Lung (tissue), 12 donors: ENCODE data around the gene FGR. TPM values are rescaled to one million over a fixed set of nuclear protein-coding genes. Genes with fewer than 3 reads are reported as not detected.
A peak's percentile ranks its signal among the peaks of the same experiment; 100 is the strongest.

Source experiments
- ATAC-seq: fragments of 200-7000 bp; cut with Tn5 transposase; one replicate; pipeline ENCODE4 v1.9.1; 2020; ENCODE audit warnings: moderate number of reproducible peaks; ENCODE audit not compliant: insufficient read depth, low FRiP score
- DNase-seq, 3 donors: peaks; one replicate each; pipeline ENCODE4 v3.0.0-alpha.2; 2013 to 2017
- H3K27ac ChIP-seq, 2 donors: one replicate each; pipeline ENCODE4 v1.5.1; 2013; ENCODE audit warnings: mild to moderate bottlenecking in 2 of 2, moderate library complexity in 2 of 2, control low read depth in 1 of 2, inconsistent platforms in 1 of 2, low read depth in 1 of 2, low read length in 1 of 2
- H3K27me3 ChIP-seq, 3 donors: one replicate each; pipeline ENCODE4 v1.5.1; 2013; ENCODE audit warnings: low read length in 2 of 3; ENCODE audit not compliant: control insufficient read depth in 3 of 3, insufficient read depth in 3 of 3
- H3K36me3 ChIP-seq, 4 donors: one replicate each; pipeline ENCODE4 v1.5.1; 2013; ENCODE audit warnings: low read length in 4 of 4, mild to moderate bottlenecking in 1 of 4, moderate library complexity in 1 of 4; ENCODE audit not compliant: control insufficient read depth in 4 of 4, insufficient read depth in 4 of 4
- H3K4me1 ChIP-seq, 5 donors: one replicate each; pipeline ENCODE4 v1.5.1; 2013; ENCODE audit warnings: low read length in 5 of 5, mild to moderate bottlenecking in 2 of 5, moderate library complexity in 1 of 5; ENCODE audit not compliant: control insufficient read depth in 5 of 5, insufficient read depth in 5 of 5
- H3K4me3 ChIP-seq: one replicate; pipeline ENCODE4 v1.5.1; 2013; ENCODE audit warnings: mild to moderate bottlenecking, control low read depth, moderate library complexity
- H3K9ac ChIP-seq, 2 donors: one replicate each; pipeline ENCODE4 v1.5.1; 2013; ENCODE audit warnings: low read length in 2 of 2, control low read depth in 1 of 2; ENCODE audit not compliant: insufficient read depth in 1 of 2
- H3K9me3 ChIP-seq, 4 donors: one replicate each; pipeline ENCODE4 v1.5.1; 2013; ENCODE audit warnings: low read length in 3 of 4, mild to moderate bottlenecking in 1 of 4, moderate library complexity in 1 of 4; ENCODE audit not compliant: control insufficient read depth in 4 of 4, insufficient read depth in 3 of 4
- WGBS, 2 donors: extraction: QIAGEN DNeasy Blood & Tissue Kit; methylation state at CpG; one replicate each; pipeline ENCODE4 v1.1.7; 2013; 5-methylcytosine and 5-hydroxymethylcytosine counted together
- polyA plus RNA-seq, 2 donors: library from polyadenylated mRNA; stranded (reverse); fragments of 200-250 nt; gene quantifications; one replicate each; pipeline ENCODE4 v1.2.1, GENCODE V29; 2013
- total RNA-seq, 2 donors: library from RNA; depleted of rRNA in 1 of 2; stranded (reverse); fragments of >200 nt in 1 of 2; gene quantifications; one replicate each; pipeline ENCODE4 v1.2.1, GENCODE V29; 2014 to 2021
- TF ChIP-seq, protein P1 (sequence below): IDR thresholded peaks from 2 replicates; pipeline ENCODE4 v1.5.1; 2012; ENCODE audit warnings: mild to moderate bottlenecking; ENCODE audit errors: control extremely low read depth, extremely low read depth
- donor health status: control.
- donor health status: control.
- donor health status: Bipolar disorder and iron deficiency.
- donor health status: healthy.
- donor health status: DM: yes; HTN: yes; CAD: no.

The FGR gene
- total and polyA plus RNA-seq, 4 donors, result 26.6 to 403 (median 111) TPM

DNA sequence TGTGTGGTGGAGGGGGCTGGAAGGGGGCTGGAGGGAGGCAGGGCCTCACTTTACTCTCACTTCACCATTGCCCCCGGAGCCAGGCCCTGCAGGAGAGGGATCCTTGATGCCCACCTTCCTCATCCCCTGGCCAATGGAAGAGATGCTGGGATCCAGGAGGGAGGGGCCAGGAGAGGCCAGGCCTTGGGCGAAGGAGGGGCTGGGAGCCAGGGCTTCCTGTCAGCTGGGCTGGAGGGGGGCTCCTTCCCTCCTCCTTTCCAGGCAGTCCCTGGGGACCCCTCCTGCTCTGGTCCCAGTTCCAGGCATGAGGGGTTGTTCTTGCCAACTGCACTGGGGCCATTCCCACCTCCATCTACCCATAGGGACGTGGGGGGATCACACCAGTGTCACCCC lies 36.7 kb downstream of the FGR start:
- ATAC-seq (no peak), DNase-seq (peak in 2 of 3 donors; percentile 43 to 63)
- Histone ChIP-seq H3K27ac (peak overlapping the region; percentile 35 to 76), H3K9me3 (no peaks in the 10 kb centered on the region), H3K4me3 (no peak overlapping the region), H3K9ac (peak overlapping the region; percentile 37 to 55), H3K27me3 (no peaks in the 10 kb centered on the region), H3K4me1 (peaks cover 29 to 71% (median 34%) of the 10 kb centered on the region in 5 donors), H3K36me3 (peaks cover 0 to 5% (median under 1%) of the 10 kb centered on the region in 4 donors)
- TF ChIP-seq, protein P1, sequence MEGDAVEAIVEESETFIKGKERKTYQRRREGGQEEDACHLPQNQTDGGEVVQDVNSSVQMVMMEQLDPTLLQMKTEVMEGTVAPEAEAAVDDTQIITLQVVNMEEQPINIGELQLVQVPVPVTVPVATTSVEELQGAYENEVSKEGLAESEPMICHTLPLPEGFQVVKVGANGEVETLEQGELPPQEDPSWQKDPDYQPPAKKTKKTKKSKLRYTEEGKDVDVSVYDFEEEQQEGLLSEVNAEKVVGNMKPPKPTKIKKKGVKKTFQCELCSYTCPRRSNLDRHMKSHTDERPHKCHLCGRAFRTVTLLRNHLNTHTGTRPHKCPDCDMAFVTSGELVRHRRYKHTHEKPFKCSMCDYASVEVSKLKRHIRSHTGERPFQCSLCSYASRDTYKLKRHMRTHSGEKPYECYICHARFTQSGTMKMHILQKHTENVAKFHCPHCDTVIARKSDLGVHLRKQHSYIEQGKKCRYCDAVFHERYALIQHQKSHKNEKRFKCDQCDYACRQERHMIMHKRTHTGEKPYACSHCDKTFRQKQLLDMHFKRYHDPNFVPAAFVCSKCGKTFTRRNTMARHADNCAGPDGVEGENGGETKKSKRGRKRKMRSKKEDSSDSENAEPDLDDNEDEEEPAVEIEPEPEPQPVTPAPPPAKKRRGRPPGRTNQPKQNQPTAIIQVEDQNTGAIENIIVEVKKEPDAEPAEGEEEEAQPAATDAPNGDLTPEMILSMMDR, result no peak
- WGBS, 2 donors, result 31 to 46% methylated on average over 3 of the region's 3 CpGs

DNA sequence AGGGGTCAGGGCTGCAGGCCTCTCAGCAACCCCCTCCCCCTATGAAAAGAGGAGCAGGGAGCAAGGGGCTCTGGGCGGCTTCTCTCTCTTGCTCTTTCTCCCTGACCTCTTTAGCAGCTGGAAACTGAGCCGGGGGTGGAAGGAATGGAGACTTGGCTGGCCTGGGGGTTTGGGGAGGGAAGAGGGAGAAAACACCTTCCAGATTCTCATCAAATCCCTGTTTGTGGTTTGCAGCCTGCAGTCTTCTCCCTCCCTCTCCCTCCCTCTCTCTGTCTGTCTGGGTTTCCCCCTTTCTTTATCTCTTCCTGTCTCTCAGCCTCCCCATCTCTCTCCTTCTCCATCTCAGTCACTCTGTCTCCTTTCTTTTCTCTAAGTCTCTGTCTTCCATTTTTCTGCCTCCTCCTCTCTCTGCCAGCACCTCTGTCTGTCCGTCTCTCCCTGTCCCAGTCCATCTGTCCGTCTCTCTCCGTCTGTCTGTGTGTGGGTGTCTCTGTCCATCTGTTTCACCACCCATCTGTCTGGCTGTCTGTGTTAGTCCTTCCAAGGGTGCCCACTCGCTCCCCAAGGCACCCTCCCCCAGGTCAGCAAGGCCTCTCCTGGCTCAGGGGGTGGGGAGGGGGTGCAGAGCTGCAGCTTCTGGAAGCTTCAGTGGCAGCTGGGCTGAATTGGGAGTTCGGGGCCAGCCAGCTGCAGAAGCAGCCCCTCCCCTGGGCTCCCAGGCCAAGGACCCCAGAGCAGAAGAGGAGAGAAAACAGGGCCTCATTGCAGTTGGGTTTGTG lies 37.3 kb downstream of the FGR start:
- no peaks in the 10 kb centered on the region for H3K27me3 ChIP-seq
- H3K27ac ChIP-seq, result peak overlapping the region; percentile 9 to 76
- peaks cover 0 to 5% (median under 1%) of the 10 kb centered on the region in 4 donors for H3K36me3 ChIP-seq
- no peak overlapping the region for H3K4me3 ChIP-seq
- H3K9me3 ChIP-seq, result no peaks in the 10 kb centered on the region
- no peak for DNase-seq
- H3K9ac ChIP-seq, result peak overlapping the region in 1 of 2 donors; percentile 46
- ATAC-seq, result no peak
- TF ChIP-seq, protein P1, result no peak
- 59 to 66% methylated on average over 7 of the region's 7 CpGs for WGBS, 2 donors
- peaks cover 29 to 76% (median 38%) of the 10 kb centered on the region in 5 donors for H3K4me1 ChIP-seq

DNA sequence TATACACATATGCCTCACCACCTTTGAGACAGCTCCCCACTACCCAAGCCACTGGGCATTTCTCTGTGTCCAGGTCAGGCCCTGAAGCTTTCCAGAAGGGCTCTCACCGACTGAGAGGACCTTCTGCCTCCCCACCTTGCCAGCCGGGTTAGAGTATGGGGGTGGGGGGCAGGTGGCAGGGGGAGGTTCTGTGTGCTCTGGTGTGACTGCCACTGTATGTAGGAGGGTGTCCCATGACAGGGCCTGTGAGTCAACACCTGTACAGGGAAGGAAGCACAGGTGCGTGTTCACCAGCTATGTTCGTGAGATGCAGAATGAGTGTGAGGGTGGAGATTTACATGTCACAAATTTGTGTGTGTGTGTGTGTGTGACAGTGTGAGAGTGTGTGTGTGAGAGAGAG lies 38.0 kb downstream of the FGR start:
- Histone ChIP-seq H3K9me3 (no peaks in the 10 kb centered on the region), H3K27ac (no peak overlapping the region), H3K9ac (no peak overlapping the region), H3K4me3 (no peak overlapping the region), H3K36me3 (peaks cover 0 to 5% (median under 1%) of the 10 kb centered on the region in 4 donors), H3K4me1 (peaks cover 30 to 75% (median 38%) of the 10 kb centered on the region in 5 donors), H3K27me3 (no peaks in the 10 kb centered on the region)
- WGBS, 2 donors, result 64 to 68% methylated on average over 4 of the region's 4 CpGs
- no peak for DNase-seq
- TF ChIP-seq, protein P1, result no peak
- no peak for ATAC-seq
